AG10803 (cell line): Measurements from ENCODE around the gene NEDD9.

Source experiments
- DNase-seq: peaks from one replicate; pipeline ENCODE4 v3.0.0; 2010; ENCODE audit warnings: low read depth
- H3K4me3 ChIP-seq: 2 replicates; pipeline ENCODE4 v1.5.1; 2011; ENCODE audit warnings: mild to moderate bottlenecking, low read length, control low read depth
- CTCF ChIP-seq: conservative IDR thresholded peaks from 2 replicates; pipeline ENCODE4 v1.5.1; 2011; ENCODE audit warnings: mild to moderate bottlenecking, low read length, control low read depth, inconsistent platforms

The NEDD9 gene

DNA sequence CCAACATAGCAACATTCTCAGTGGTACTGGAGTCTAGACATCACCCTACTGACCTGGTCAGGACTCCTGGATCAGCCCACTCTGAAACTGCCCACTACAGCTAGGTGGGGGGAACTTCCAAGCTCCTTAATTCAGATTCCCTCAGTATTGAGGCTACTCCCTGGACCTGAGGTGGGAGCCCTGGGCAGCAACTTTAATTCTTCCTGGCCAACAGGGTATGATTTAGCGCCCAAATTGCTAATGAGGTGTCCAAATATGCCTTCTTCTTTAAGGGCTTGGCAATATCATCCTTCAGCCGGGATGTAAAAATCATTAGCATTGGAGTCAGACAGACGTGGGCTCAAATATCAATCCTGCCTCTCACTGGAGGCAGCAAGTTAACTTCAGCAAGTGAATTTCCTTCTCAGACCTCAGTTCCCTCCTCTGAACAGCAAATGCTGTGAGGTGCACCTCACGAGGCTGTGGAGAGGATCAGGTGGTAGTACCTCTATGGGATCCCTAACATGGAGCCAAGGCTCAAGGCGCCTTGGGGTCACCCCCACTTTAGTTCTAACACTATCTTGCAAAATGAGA is 27.6 kb downstream of the NEDD9 start:
- no peak for DNase-seq
- TF ChIP-seq CTCF = no peak

GRCh38 chr6:11204005-11204399 is 28.5 kb downstream of the NEDD9 start:
- no peak overlapping the region for H3K4me3 ChIP-seq
- TF ChIP-seq CTCF = no peak
- DNase-seq = no peak

More for the DNA sequence above, 27.6 kb downstream of the NEDD9 start:
- H3K4me3 ChIP-seq = no peak overlapping the region

DNA sequence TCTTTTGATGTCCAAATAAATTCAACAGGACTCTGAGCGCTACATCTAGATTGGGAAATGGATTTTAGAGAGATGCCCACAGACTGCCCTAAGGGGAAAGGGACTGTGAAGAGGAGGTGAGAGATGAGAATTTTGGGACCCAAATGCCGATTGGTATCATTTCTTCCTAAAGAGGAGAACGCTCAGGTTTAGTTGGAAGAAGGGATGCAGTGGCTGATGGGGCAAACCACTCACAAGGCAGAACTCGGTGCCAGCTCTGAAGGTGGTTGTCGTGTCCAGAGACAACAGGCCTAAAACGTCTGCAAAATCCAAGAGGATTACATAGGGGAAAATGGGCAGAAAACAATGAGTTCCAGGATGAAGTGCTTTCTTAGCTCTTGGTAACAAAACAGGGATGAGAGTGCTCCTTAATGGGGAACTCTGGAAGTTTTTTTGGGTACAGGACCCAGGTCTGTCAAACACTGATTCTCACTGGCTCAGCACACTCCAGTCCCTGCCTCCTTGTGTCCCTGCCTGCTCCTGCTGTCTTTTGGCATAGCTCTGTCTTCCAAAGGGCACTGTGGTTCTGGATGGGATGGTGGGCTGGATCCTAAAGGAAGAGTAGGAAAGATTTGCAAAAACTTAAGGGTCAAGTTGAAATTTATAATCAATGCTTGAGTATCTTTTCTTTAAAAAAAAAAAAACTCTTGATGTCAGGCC is 29.0 kb downstream of the NEDD9 start:
- no peak for TF ChIP-seq CTCF
- no peak overlapping the region for H3K4me3 ChIP-seq
- no peak for DNase-seq

DNA sequence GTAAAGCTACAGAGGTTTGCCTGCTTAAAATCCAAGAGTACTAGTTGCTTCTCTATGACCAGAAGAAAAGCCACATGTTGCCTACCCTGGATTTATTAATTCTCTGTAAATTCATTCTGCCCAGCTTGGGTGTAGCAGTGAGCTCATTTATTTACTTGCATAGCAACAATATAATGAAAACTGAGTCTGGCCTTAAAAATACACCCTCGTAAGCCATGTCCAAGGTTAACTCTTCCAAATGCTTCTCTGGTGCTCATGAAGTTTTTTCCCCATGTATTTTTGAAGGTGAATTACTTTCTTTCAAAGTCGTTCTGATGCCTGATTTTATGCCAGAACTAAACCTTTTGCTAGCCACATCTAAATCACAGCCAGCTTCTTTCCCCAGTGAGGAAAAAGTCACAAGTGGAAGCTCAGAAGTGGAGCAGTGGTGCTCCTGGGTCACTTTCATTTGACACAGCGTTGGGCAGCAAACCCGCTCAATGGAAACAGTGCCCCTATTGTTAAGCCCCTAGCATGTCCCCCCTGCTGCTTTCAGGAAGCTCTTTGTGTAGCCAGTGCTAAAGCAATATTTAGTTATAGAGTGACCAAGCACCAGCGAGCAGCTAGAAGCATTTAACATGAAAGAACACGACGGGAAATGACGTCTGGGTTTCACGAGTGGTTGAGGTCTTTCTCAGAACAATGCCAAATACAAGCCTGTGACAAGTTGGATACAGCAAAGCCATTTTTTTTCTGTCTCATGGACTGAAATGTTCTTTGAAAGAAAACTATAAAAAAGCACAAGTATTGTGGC is 29.8 kb downstream of the NEDD9 start:
- no peak overlapping the region for H3K4me3 ChIP-seq
- no peak for TF ChIP-seq CTCF
- peak; percentile 50 for DNase-seq

GRCh38 chr6:11201772-11202512 is 30.5 kb downstream of the NEDD9 start:
- H3K4me3 ChIP-seq = no peak overlapping the region
- DNase-seq = no peak
- TF ChIP-seq CTCF = no peak

GRCh38 chr6:11201015-11201414 is 31.5 kb downstream of the NEDD9 start:
- DNase-seq = no peak
- H3K4me3 ChIP-seq = no peak overlapping the region
- TF ChIP-seq CTCF = no peak
